NAMALWA (cell line): Measurements from ENCODE around the gene HOXC9.

Experiments used
- DNase-seq: peaks from one replicate; pipeline ENCODE4 v3.0.0-alpha.2; 2015; ENCODE audit warnings: low spot score

The HOXC9 gene

GRCh38 chr12:54000116-54001114 lies at the start of gene HOXC9:
Gene HOXC9, plus strand, starts transcription at chr12:54000161. Its CDS starts 28 bp downstream, at chr12:54000189.
- DNase-seq, result no peak

GRCh38 chr12:53950437-53950773 lies 49.6 kb upstream of the HOXC9 start:
- DNase-seq, result peak; percentile 30

- DNase-seq, result no peak
Observed at GRCh38 chr12:53950789-53951576, 49.0 kb upstream of the HOXC9 start.

GRCh38 chr12:53951577-53952334 lies 48.2 kb upstream of the HOXC9 start:
- DNase-seq, result no peak

- DNase-seq, result no peak
Observed at GRCh38 chr12:53952335-53952694, 47.6 kb upstream of the HOXC9 start.

GRCh38 chr12:53952871-53953734 lies 46.9 kb upstream of the HOXC9 start:
- no peak for DNase-seq

GRCh38 chr12:53953831-53954693 lies 45.9 kb upstream of the HOXC9 start:
- no peak for DNase-seq

- DNase-seq, result no peak
Observed at GRCh38 chr12:53954694-53955035, 45.3 kb upstream of the HOXC9 start, which contains the start of gene HOXC12. Gene HOXC12, plus strand, starts transcription at chr12:53954903. Its CDS starts 27 bp downstream, at chr12:53954930.

GRCh38 chr12:53955036-53955775 lies 44.8 kb upstream of the HOXC9 start:
- DNase-seq, result no peak

- no peak for DNase-seq
Observed at GRCh38 chr12:53955776-53956250, 44.1 kb upstream of the HOXC9 start.

GRCh38 chr12:53956251-53956887 lies 43.6 kb upstream of the HOXC9 start:
- peak; percentile 14 for DNase-seq

GRCh38 chr12:53956914-53957536 lies 42.9 kb upstream of the HOXC9 start:
- no peak for DNase-seq

- no peak for DNase-seq
Observed at GRCh38 chr12:53958128-53958527, 41.8 kb upstream of the HOXC9 start.

- DNase-seq, result no peak
Observed at GRCh38 chr12:53959314-53959713, 40.6 kb upstream of the HOXC9 start.

- no peak for DNase-seq
Observed at GRCh38 chr12:53960187-53961024, 39.6 kb upstream of the HOXC9 start.

- no peak for DNase-seq
Observed at GRCh38 chr12:53961025-53961761, 38.8 kb upstream of the HOXC9 start.

- DNase-seq, result no peak
Observed at GRCh38 chr12:53963005-53963404, 37.0 kb upstream of the HOXC9 start.
